KOPT-K1 (cell line): ENCODE measurements around the gene MAML2.

ENCODE experiments used
- H3K27ac ChIP-seq: fragments of 200-600 bp; sonication (generic); 2 replicates; pipeline ENCODE4 v1.5.1; 2016; ENCODE audit warnings: antibody characterized with exemption, mild to moderate bottlenecking, low read depth, low read length; ENCODE audit not compliant: poor library complexity, severe bottlenecking
- H3K36me3 ChIP-seq: fragments of 200-600 bp; sonication (generic); 2 replicates; pipeline ENCODE4 v1.5.1; 2017; ENCODE audit warnings: antibody characterized with exemption, mild to moderate bottlenecking, low read length, moderate library complexity; ENCODE audit not compliant: insufficient read depth
- H3K9me3 ChIP-seq: fragments of 200-600 bp; sonication (generic); 2 replicates; pipeline ENCODE4 v1.5.1; 2017; ENCODE audit warnings: antibody characterized with exemption, low read length, mild to moderate bottlenecking; ENCODE audit not compliant: insufficient read depth, poor library complexity, severe bottlenecking

MAML2 gene

GRCh38 chr11:96119211-96119610 lies 223.8 kb downstream of the MAML2 start:
- Histone ChIP-seq H3K9me3 (no peaks in the 10 kb centered on the region), H3K36me3 (no peaks in the 10 kb centered on the region), H3K27ac (no peak overlapping the region)

- H3K9me3 ChIP-seq, result no peaks in the 10 kb centered on the region
- H3K36me3 ChIP-seq, result no peaks in the 10 kb centered on the region
- no peak overlapping the region for H3K27ac ChIP-seq
These were observed 226.6 kb downstream of the MAML2 start for GRCh38 chr11:96116376-96116775.

- H3K36me3 ChIP-seq, result no peaks in the 10 kb centered on the region
- no peaks in the 10 kb centered on the region for H3K9me3 ChIP-seq
- no peak overlapping the region for H3K27ac ChIP-seq
These were observed 228.6 kb downstream of the MAML2 start for GRCh38 chr11:96114178-96115064.

DNA sequence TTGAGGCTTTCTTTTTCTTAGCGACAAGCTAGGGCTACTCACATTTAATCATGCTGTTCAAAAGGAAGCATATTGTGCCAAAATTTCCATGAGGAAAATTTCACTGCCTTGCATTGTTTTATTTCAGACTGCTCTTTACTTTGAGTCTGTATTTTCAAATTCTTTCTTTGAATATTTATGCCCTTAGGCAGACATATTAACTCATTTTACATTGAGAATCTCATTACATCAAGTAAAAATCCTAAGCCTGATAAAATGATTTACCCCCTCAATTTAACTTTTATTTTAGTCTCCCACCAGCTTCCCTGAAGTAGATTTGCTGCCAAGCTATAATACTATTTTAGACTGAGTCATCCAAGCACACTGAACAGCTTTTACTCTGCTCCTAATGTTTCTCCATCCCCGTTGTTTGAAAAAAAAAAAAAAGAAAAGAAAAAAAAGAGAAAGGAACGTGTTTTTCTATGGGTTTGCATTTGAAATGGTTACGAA lies 229.8 kb downstream of the MAML2 start:
- Histone ChIP-seq H3K36me3 (no peaks in the 10 kb centered on the region), H3K27ac (no peak overlapping the region), H3K9me3 (no peaks in the 10 kb centered on the region)

- no peaks in the 10 kb centered on the region for H3K36me3 ChIP-seq
- no peak overlapping the region for H3K27ac ChIP-seq
- H3K9me3 ChIP-seq, result no peaks in the 10 kb centered on the region
These were observed 230.5 kb downstream of the MAML2 start for GRCh38 chr11:96112192-96113128.

DNA sequence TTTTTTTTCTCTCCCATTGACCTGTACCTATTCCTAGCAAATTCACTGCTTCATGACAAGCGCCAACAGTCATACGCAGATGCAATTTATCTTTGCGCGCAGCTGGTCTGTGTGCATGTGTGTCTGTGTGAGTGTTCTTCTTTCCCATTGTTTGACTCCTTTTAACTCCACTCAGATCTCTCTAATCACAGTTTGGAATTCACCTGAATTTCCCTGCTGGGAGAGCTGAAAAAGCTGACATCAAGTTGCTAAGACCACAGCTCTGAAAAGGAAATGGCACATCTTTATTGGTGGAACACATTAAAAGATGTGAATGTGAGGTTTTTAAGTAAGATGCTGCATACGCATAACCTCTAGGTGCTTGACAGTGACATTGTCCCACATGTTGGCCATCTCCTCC lies 231.7 kb downstream of the MAML2 start:
- no peak overlapping the region for H3K27ac ChIP-seq
- H3K9me3 ChIP-seq, result no peaks in the 10 kb centered on the region
- H3K36me3 ChIP-seq, result no peaks in the 10 kb centered on the region

DNA sequence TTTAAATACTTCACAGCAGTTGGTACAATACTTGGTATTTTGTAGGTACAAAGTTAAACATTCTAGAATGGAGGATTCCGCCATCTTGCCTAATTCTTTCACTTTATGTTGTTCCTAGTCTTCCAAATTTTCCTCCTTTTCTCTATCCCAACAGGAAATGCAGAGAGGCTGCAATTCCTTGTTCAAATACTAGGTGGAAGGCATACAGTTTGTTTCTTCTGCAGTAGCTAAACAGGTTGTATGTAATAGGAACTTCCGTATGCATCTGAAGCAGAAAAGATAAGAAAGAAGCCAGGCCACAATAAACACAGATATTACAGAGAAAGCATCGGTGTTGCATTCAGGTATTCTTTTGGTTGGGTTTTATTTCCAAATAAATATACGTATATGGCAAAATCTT lies 232.7 kb downstream of the MAML2 start:
- no peaks in the 10 kb centered on the region for H3K36me3 ChIP-seq
- H3K27ac ChIP-seq, result no peak overlapping the region
- H3K9me3 ChIP-seq, result no peaks in the 10 kb centered on the region

- Histone ChIP-seq H3K9me3 (no peaks in the 10 kb centered on the region), H3K27ac (no peak overlapping the region), H3K36me3 (no peaks in the 10 kb centered on the region)
These were observed 233.5 kb downstream of the MAML2 start for GRCh38 chr11:96109331-96110030.

GRCh38 chr11:96107143-96107824 lies 235.7 kb downstream of the MAML2 start:
- H3K27ac ChIP-seq, result no peak overlapping the region
- no peaks in the 10 kb centered on the region for H3K9me3 ChIP-seq
- H3K36me3 ChIP-seq, result no peaks in the 10 kb centered on the region

DNA sequence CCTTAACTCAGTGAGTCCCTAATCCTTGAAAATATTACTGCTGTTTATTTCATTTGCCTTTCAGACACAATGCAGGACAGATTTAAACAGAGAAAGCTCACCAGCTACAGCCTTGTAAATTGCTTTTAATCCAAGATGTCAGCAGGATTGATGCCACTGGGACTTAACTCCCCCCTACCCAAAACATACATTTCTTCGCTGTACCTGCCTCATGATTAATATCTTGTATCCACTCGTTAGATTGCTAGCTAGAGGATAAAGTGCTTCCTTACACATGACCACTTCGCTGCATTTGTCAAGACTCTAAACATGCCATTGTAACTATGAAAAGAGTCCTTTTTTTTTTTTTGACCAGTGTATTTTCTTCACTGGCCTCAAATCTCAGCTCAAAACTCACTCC lies 236.3 kb downstream of the MAML2 start:
- H3K9me3 ChIP-seq, result no peaks in the 10 kb centered on the region
- H3K27ac ChIP-seq, result no peak overlapping the region
- H3K36me3 ChIP-seq, result no peaks in the 10 kb centered on the region

DNA sequence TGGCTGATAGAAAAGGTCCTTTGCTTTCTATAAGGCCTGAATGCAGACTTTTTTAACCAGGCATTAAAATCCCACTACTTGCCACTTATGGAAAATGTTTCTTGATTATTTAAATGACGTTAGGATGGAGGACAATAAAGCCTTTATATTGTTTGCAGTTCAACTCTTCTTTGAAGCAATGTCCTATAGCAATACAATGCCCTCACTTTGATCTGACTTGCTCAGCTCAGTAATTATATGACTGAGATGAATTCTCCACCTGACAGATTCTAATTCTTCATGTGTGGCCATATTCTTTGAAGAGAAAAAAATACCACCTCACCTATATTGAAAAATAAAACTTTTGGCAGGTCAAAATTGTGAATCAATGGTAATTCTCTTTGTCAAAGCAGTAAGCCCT lies 237.1 kb downstream of the MAML2 start:
- no peaks in the 10 kb centered on the region for H3K9me3 ChIP-seq
- H3K27ac ChIP-seq, result no peak overlapping the region
- no peaks in the 10 kb centered on the region for H3K36me3 ChIP-seq

DNA sequence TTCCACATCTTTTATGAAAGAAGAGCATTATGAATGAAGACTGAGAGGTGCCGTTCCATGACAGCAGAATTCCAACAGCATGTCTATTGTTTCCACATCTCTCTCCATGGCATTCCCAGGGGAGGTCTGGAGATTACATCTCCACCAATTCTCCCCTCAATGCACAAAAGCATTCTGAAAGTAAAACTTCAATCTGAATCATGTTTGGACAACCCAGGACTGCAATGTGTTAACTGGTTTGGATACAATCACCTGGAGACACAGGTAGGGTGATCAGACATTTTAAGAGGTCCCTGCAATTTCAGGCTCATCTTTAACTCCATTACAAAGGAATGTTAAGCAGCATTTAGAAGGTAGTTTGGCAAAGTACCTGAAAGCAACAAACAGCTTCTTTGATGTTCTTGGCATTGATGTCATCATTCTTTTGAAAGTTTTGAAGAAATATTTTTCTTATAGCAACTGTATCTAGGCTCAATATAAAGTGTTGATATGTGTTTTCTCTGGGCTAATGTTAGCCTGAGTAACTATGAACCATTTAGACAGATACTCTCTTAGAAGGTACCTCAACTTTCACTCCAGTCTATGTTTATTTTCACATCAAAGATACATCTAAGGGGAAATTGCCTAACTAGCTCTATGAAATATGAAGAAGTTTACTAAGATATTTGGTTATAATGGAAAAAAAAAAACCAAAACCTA lies 237.6 kb downstream of the MAML2 start:
- no peaks in the 10 kb centered on the region for H3K36me3 ChIP-seq
- no peak overlapping the region for H3K27ac ChIP-seq
- no peaks in the 10 kb centered on the region for H3K9me3 ChIP-seq

- Histone ChIP-seq H3K9me3 (no peaks in the 10 kb centered on the region), H3K36me3 (no peaks in the 10 kb centered on the region), H3K27ac (no peak overlapping the region)
These were observed 238.5 kb downstream of the MAML2 start for GRCh38 chr11:96104496-96104895.

GRCh38 chr11:96103721-96104120 lies 239.3 kb downstream of the MAML2 start:
- Histone ChIP-seq H3K9me3 (no peaks in the 10 kb centered on the region), H3K36me3 (no peaks in the 10 kb centered on the region), H3K27ac (no peak overlapping the region)
